GM13977 (cell line): ENCODE measurements around the gene CLDN7.
A peak's percentile ranks its signal among the peaks of the same experiment; 100 is the strongest.

Experiments used
- DNase-seq: peaks from one replicate; pipeline ENCODE4 v3.0.0; 2012; ENCODE audit warnings: low spot score
- CTCF ChIP-seq: IDR thresholded peaks from 2 replicates; pipeline ENCODE4 v1.5.1; 2012; ENCODE audit warnings: mild to moderate bottlenecking, control low read depth; ENCODE audit not compliant: insufficient read depth; ENCODE audit errors: extremely low read depth, missing control alignments
- in situ Hi-C: fragments of 300-500 bp; cut with MboI; formaldehyde crosslinking; loops from one replicate; pipeline ENCODE4 v1.12.0; 2022; ENCODE audit warnings: low sequenced_read_pairs, low pct_unique_long_range_greater_than_20kb, mixed read lengths, inconsistent platforms; ENCODE audit not compliant: unreplicated experiment

The CLDN7 gene

GRCh38 chr17:7289256-7290032 lies 27.2 kb upstream of the CLDN7 start:
- peak; percentile 16 for DNase-seq
- in situ Hi-C loops = loop anchor here (10.0 kb wide), 1 partner anchor 235 kb away; no protein-coding TSS in a partner anchor
- no peak for TF ChIP-seq CTCF

- TF ChIP-seq CTCF = no peak
- in situ Hi-C loops = no loop called here
Measured at GRCh38 chr17:7285679-7286078, 23.4 kb upstream of the CLDN7 start.

GRCh38 chr17:7284911-7285310 lies 22.6 kb upstream of the CLDN7 start:
- TF ChIP-seq CTCF = no peak
- no peak for DNase-seq
- in situ Hi-C loops = no loop called here

More at GRCh38 chr17:7285679-7286078, 23.4 kb upstream of the CLDN7 start:
- DNase-seq = peak; percentile 9

- peak; percentile 14 for DNase-seq
- in situ Hi-C loops = no loop called here
- no peak for TF ChIP-seq CTCF
Measured at GRCh38 chr17:7283471-7284216, 21.4 kb upstream of the CLDN7 start.

GRCh38 chr17:7282752-7283321 lies 20.6 kb upstream of the CLDN7 start:
- peak; percentile 50 for DNase-seq
- in situ Hi-C loops = no loop called here
- TF ChIP-seq CTCF = no peak

- in situ Hi-C loops = no loop called here
- peak; percentile 31 for DNase-seq
- no peak for TF ChIP-seq CTCF
Measured at GRCh38 chr17:7281953-7282751, 19.9 kb upstream of the CLDN7 start.
